ENCODE results near the gene ST6GALNAC5.

ST6GALNAC5 gene

GRCh38 chr1:76857973-76858372, 9.3 kb upstream of the ST6GALNAC5 start:
- H3K36me3 ChIP-seq (ENCODE audit: control insufficient read depth in 2 of 2, insufficient read depth in 1 of 2, low read length in 2 of 2) = no peaks in the 10 kb centered on the region
- TF ChIP-seq ZNF488 (tag by site-specific recombination; IDR thresholded peaks at IDR 0.05) = no peak
- TF ChIP-seq, protein P1, sequence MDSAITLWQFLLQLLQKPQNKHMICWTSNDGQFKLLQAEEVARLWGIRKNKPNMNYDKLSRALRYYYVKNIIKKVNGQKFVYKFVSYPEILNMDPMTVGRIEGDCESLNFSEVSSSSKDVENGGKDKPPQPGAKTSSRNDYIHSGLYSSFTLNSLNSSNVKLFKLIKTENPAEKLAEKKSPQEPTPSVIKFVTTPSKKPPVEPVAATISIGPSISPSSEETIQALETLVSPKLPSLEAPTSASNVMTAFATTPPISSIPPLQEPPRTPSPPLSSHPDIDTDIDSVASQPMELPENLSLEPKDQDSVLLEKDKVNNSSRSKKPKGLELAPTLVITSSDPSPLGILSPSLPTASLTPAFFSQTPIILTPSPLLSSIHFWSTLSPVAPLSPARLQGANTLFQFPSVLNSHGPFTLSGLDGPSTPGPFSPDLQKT (IDR thresholded peaks at IDR 0.05; ENCODE audit: borderline replicate concordance, low read depth, low read length) = no peak
- TF ChIP-seq ZNF549 (tag by site-specific recombination; IDR thresholded peaks at IDR 0.05) = no peak
- TF ChIP-seq ZNF548 (tag by site-specific recombination; IDR thresholded peaks at IDR 0.05) = no peak
- no peak for TF ChIP-seq ZNF169 (tag by site-specific recombination; IDR thresholded peaks at IDR 0.05)
- TF ChIP-seq ZNF560 (tag by site-specific recombination; IDR thresholded peaks at IDR 0.05; ENCODE audit: borderline replicate concordance) = no peak
- TF ChIP-seq OVOL3 (tag by site-specific recombination; IDR thresholded peaks at IDR 0.05) = no peak
- no peak for TF ChIP-seq KLF9 (tag by site-specific recombination; IDR thresholded peaks at IDR 0.05; ENCODE audit: low read depth)
- TF ChIP-seq ZNF114 (tag by site-specific recombination; IDR thresholded peaks at IDR 0.05) = no peak
- TF ChIP-seq ZNF626 (tag by site-specific recombination; IDR thresholded peaks at IDR 0.05) = no peak
- TF ChIP-seq ZBTB8A (tag by site-specific recombination; IDR thresholded peaks at IDR 0.05) = no peak
- TF ChIP-seq ZNF404 (tag by site-specific recombination; IDR thresholded peaks at IDR 0.05) = no peak
- TF ChIP-seq ZNF830 (tag by site-specific recombination; IDR thresholded peaks at IDR 0.05; ENCODE audit: low read depth) = no peak
- TF ChIP-seq ZNF645 (tag by site-specific recombination; IDR thresholded peaks at IDR 0.05) = no peak
- TF ChIP-seq, protein P2, sequence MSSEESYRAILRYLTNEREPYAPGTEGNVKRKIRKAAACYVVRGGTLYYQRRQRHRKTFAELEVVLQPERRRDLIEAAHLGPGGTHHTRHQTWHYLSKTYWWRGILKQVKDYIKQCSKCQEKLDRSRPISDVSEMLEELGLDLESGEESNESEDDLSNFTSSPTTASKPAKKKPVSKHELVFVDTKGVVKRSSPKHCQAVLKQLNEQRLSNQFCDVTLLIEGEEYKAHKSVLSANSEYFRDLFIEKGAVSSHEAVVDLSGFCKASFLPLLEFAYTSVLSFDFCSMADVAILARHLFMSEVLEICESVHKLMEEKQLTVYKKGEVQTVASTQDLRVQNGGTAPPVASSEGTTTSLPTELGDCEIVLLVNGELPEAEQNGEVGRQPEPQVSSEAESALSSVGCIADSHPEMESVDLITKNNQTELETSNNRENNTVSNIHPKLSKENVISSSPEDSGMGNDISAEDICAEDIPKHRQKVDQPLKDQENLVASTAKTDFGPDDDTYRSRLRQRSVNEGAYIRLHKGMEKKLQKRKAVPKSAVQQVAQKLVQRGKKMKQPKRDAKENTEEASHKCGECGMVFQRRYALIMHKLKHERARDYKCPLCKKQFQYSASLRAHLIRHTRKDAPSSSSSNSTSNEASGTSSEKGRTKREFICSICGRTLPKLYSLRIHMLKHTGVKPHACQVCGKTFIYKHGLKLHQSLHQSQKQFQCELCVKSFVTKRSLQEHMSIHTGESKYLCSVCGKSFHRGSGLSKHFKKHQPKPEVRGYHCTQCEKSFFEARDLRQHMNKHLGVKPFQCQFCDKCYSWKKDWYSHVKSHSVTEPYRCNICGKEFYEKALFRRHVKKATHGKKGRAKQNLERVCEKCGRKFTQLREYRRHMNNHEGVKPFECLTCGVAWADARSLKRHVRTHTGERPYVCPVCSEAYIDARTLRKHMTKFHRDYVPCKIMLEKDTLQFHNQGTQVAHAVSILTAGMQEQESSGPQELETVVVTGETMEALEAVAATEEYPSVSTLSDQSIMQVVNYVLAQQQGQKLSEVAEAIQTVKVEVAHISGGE (tag by site-specific recombination; conservative IDR thresholded peaks at IDR 0.05; ENCODE audit: low read depth) = no peak
- H3K9me3 ChIP-seq (ENCODE audit: control insufficient read depth, insufficient read depth, low read depth, low read length) = no peaks in the 10 kb centered on the region
- POLR2A ChIA-PET = no interaction called here
- CTCF ChIA-PET = no interaction called here
- H3K4me1 ChIP-seq (ENCODE audit: control insufficient read depth, insufficient read depth, low read length) = no peaks in the 10 kb centered on the region
- no peak overlapping the region for H3K4me3 ChIP-seq (ENCODE audit: low read depth, low read length)
- no peak overlapping the region for H3K27ac ChIP-seq (ENCODE audit: extremely low read depth, low read depth, low read length)

GRCh38 chr1:76861149-76861548, 6.1 kb upstream of the ST6GALNAC5 start:
- TF ChIP-seq ZNF341 (tag by site-specific recombination; IDR thresholded peaks at IDR 0.05; ENCODE audit: low read depth) = no peak
- no peak for TF ChIP-seq ZNF792 (tag by site-specific recombination; IDR thresholded peaks at IDR 0.05)
- no peak for TF ChIP-seq ZNF610 (tag by site-specific recombination; IDR thresholded peaks at IDR 0.05; ENCODE audit: borderline replicate concordance)
- TF ChIP-seq ZNF561 (tag by site-specific recombination; IDR thresholded peaks at IDR 0.05; ENCODE audit: borderline replicate concordance) = no peak
- no peak for TF ChIP-seq ZNF335 (tag by site-specific recombination; conservative IDR thresholded peaks at IDR 0.05)
- TF ChIP-seq, protein P3, sequence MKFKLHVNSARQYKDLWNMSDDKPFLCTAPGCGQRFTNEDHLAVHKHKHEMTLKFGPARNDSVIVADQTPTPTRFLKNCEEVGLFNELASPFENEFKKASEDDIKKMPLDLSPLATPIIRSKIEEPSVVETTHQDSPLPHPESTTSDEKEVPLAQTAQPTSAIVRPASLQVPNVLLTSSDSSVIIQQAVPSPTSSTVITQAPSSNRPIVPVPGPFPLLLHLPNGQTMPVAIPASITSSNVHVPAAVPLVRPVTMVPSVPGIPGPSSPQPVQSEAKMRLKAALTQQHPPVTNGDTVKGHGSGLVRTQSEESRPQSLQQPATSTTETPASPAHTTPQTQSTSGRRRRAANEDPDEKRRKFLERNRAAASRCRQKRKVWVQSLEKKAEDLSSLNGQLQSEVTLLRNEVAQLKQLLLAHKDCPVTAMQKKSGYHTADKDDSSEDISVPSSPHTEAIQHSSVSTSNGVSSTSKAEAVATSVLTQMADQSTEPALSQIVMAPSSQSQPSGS (tag by site-specific recombination; IDR thresholded peaks at IDR 0.05; ENCODE audit: low read depth) = peak; percentile 53; the same call in 1 of the 2 replicates
- no peak for TF ChIP-seq ZNF146 (tag by site-specific recombination; IDR thresholded peaks at IDR 0.05)
- Histone ChIP-seq H3K4me1 (ENCODE audit: control insufficient read depth, insufficient read depth, low read length) (no peaks in the 10 kb centered on the region), H3K9me3 (ENCODE audit: control insufficient read depth, insufficient read depth, low read depth, low read length) (no peaks in the 10 kb centered on the region), H3K4me3 (ENCODE audit: low read depth, low read length) (no peak overlapping the region), H3K36me3 (ENCODE audit: control insufficient read depth in 2 of 2, insufficient read depth in 1 of 2, low read length in 2 of 2) (no peaks in the 10 kb centered on the region), H3K27ac (ENCODE audit: extremely low read depth, low read depth, low read length) (no peak overlapping the region)
- CTCF ChIA-PET = interaction anchor here (0.7 kb wide), 1 partner anchor 117 kb away, joined by 3 read pairs; no protein-coding TSS in a partner anchor
- POLR2A ChIA-PET = no interaction called here
